HL-60 (cell line): ENCODE data around the gene DDX24.

ENCODE experiments used
- GABPA ChIP-seq: IDR thresholded peaks from 2 replicates; pipeline ENCODE4 v1.6.1; 2012; ENCODE audit warnings: low read depth
- POLR2AphosphoS5 ChIP-seq: IDR thresholded peaks from 2 replicates; pipeline ENCODE4 v1.6.1; 2012; ENCODE audit warnings: low read depth
- SPI1 ChIP-seq: IDR thresholded peaks from 2 replicates; pipeline ENCODE4 v1.6.1; 2012; ENCODE audit warnings: low read depth, mild to moderate bottlenecking, borderline replicate concordance
- TF ChIP-seq, protein P1 (sequence below): IDR thresholded peaks from one replicate; pipeline ENCODE4 v1.5.1; 2011; ENCODE audit warnings: low read length, control low read depth, inconsistent platforms; ENCODE audit not compliant: insufficient read depth

DNA sequence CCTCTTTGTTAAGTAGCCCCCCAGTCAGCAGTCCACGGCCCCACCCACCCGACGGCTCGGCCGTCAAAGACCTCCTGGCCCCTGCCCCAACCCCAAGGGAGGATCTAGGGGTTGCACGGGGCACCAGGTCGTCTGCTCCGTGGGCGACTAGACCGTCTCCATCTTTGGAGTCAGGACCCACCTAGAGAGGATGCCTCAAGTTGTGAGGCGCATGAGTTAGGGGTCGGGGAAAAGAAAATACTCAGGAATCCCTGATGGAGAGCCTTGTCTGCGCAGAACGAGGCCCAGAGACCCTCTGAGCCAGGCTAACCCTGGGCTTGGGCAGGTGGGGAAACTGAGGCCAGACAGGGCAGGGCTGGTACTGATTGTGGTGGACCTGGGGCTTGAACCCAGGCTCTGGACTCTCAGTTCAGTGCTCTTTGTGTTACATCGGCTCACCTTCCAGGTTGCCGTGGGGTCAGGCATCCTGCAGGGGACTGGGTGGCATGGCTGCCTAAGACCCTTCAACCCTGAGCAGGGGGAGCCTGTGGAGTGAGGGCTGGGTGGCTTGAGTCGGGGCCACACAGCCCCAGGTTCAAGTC lies 54.0 kb downstream of the DDX24 start:
- TF ChIP-seq, protein P1, sequence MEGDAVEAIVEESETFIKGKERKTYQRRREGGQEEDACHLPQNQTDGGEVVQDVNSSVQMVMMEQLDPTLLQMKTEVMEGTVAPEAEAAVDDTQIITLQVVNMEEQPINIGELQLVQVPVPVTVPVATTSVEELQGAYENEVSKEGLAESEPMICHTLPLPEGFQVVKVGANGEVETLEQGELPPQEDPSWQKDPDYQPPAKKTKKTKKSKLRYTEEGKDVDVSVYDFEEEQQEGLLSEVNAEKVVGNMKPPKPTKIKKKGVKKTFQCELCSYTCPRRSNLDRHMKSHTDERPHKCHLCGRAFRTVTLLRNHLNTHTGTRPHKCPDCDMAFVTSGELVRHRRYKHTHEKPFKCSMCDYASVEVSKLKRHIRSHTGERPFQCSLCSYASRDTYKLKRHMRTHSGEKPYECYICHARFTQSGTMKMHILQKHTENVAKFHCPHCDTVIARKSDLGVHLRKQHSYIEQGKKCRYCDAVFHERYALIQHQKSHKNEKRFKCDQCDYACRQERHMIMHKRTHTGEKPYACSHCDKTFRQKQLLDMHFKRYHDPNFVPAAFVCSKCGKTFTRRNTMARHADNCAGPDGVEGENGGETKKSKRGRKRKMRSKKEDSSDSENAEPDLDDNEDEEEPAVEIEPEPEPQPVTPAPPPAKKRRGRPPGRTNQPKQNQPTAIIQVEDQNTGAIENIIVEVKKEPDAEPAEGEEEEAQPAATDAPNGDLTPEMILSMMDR: no peak
- no peak for TF ChIP-seq GABPA
- TF ChIP-seq POLR2AphosphoS5: no peak
- no peak for TF ChIP-seq SPI1
